ENCODE data around the gene KCNQ1. TPM values are rescaled to one million over a fixed set of nuclear protein-coding genes. Genes with fewer than 3 reads are reported as not detected.

The KCNQ1 gene
- total RNA-seq, 2 experiments from 2014 or later = 20.4 to 26.0 TPM

DNA sequence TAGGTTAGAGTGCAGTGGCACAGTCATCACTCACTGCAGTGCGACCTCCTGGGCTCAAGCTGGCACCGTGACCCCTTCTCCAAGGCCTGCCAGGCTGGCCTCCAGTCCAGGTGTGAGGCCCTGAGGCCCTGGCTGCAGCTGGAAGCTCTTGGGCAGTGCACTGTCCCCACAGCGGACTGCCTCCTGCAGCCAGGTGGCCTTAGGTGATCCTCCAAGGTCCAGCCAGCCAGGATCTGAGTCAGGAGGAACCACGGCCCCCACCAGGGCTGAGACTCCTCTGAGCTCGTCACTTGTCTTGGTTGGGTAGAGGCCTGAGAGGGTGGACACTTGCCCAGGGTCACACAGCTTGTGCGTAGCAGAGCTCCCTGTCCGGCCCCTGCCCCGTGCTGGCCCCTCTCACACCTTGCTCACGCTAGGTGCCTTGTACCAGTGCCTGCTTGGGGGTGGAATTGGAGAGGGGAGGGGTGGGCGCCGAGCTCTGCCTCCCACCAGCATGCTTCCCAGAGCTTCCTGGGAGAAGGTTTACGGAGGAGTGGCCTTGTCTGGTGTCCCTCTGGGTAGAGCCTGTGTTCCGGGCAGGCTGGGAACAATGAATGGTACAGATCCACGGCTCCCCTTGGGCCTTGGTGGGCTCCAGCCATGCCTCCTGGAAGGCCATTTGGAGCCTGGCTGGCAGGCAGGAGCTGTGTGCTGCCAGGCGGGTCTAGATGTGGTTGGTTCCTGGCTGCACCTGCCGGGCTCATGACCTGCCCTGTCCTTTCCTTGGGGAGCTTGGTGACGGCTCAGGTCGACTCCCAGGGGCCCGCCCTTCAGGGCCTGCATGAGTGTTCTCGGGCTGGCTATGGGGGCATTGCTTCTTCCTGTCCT, 20.6 kb downstream of the KCNQ1 start:
- DNase-seq (no peak), ATAC-seq (no peak)
- ChIA-PET POLR2A (interaction anchor here (0.7 kb wide), 1 partner anchor 222 kb away, joined by 4 read pairs; no protein-coding TSS in a partner anchor), CTCF (interaction anchor here (0.8 to 1.7 kb wide), 4 partner anchors 43 to 422 kb away, joined by 3 to 6 read pairs (median 4); no protein-coding TSS in a partner anchor)
- Mint-ChIP-seq H3K27me3 (ENCODE audit: low read depth) (peaks cover 6% of the 10 kb centered on the region), H3K4me3 (no peak overlapping the region), H3K36me3 (ENCODE audit: low read depth) (peaks cover 2% of the 10 kb centered on the region), H3K4me1 (ENCODE audit: low read depth) (peaks cover 64% of the 10 kb centered on the region), H3K9me3 (ENCODE audit: insufficient read depth) (no peaks in the 10 kb centered on the region), H3K27ac (no peak overlapping the region)

DNA sequence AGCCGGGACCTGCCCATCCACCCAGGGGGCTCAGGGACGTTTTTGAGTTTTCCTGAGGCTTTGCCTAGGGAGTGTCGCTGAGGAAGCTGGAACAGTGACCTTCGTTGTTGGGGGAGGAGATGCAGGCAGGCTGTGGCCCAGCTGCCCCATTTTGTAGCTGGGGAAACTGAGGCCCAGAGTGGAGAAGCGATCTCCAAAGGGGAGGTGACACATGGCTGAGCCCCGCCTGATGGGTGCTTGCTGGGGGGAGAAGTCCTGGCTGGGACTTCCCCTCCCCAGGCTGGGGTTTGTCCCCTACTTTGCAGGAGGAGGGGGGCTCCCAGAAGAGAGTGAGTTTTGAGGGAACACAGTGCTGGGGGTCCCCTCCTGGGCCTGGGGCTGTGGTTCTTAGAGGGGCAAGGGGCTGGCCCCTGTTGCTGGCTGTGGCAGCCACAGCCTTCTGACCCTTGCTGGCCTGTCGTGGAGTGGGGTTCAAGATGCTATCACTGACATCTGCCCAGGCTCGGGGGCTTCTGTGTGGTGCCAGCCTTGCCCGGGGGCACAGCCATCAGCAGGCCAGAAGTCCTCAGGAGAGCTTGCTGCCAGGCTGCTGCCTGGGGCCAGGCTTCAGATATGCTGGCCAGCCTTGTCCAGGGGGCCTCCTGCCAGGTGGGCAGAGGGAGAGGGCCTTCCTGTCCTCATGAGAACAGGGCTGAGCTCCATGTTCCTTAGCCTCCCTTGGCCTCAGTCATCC, 21.4 kb downstream of the KCNQ1 start:
- no peak for DNase-seq
- Mint-ChIP-seq H3K27ac (peak overlapping the region; percentile 66), H3K4me1 (ENCODE audit: low read depth) (peaks cover 57% of the 10 kb centered on the region), H3K27me3 (ENCODE audit: low read depth) (peaks cover 6% of the 10 kb centered on the region), H3K4me3 (peak overlapping the region; percentile 50), H3K36me3 (ENCODE audit: low read depth) (peaks cover 2% of the 10 kb centered on the region), H3K9me3 (ENCODE audit: insufficient read depth) (no peaks in the 10 kb centered on the region)
- ChIA-PET POLR2A (interaction anchor here (0.6 kb wide), 1 partner anchor 88 kb away, joined by 3 read pairs; no protein-coding TSS in a partner anchor), CTCF (interaction anchor here (0.8 to 1.7 kb wide), 4 partner anchors 44 to 422 kb away, joined by 3 to 6 read pairs (median 4); partner anchors contain the start of gene TSSC4)
- ATAC-seq = no peak

DNA sequence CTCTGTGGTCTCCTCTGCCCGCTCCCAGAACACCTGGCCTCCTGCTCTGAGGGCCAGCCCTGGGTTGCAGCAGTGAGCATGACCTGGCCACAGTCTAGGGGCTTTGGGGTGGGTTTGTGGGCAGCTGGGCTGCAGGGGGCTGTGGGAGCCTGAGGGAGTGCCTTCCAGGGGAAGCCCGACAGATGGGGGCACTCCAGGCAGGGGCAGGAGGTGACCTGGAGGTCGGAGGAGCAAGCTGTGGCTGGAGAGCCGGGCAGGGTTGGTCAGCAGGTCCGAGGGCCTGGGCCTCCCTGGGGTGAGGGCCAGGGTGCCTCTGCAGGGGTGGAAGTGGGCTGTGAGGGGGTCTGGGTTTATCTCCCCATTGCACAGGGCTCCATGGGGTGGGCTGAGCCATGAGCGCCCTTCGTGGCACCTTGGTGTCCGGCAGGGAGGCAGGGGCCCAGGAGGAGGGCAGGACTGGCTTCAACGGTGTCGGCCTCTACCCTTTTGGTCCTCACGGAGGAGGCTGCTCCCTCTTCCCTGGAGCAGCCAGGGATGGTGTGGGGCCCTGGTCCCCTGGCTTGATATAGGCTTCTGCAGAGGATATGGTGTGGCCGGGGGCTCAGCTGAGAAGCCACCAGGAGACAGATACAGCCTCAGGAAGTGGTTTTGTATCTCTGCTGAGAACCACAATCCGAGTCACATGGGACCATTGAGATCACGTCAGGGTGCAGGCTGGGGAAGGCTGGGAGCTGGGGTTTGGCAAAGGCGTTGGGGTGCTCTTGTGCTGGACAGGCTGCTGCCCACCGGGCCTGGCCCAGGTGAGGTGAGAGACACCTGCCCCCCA, 22.3 kb downstream of the KCNQ1 start:
- H3K4me3 Mint-ChIP-seq = peak overlapping the region; percentile 50
- ATAC-seq (peak; percentile 96), DNase-seq (peak; percentile 87)
- peaks cover 6% of the 10 kb centered on the region for H3K27me3 Mint-ChIP-seq (ENCODE audit: low read depth)
- peaks cover 2% of the 10 kb centered on the region for H3K36me3 Mint-ChIP-seq (ENCODE audit: low read depth)
- ChIA-PET CTCF (interaction anchor here (1.0 to 2.6 kb wide), 7 partner anchors 64 to 426 kb away, joined by 3 to 6 read pairs (median 4); partner anchors contain the start of gene TSSC4), POLR2A (no interaction called here)
- peak overlapping the region; percentile 66 for H3K27ac Mint-ChIP-seq
- no peaks in the 10 kb centered on the region for H3K9me3 Mint-ChIP-seq (ENCODE audit: insufficient read depth)
- peaks cover 57% of the 10 kb centered on the region for H3K4me1 Mint-ChIP-seq (ENCODE audit: low read depth)

DNA sequence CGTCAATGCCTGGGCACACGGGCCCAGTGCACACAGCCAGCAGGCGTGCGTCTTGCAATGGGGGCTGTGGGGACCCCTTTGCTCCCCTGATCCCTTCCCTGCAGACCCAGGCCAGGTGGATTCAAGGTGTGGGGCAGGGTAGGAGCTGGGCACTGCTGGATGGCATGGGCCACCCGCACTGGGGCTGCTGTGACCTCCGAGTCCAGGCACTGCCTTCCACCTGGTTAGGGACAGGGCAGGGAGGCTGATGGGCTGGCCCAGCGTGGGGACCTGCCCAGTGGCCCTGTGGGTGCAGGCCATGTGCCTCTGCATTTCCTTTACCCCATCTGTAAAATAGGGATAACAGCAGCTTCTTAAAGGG, 22.9 kb downstream of the KCNQ1 start:
- Mint-ChIP-seq H3K27ac (peak overlapping the region; percentile 66), H3K4me3 (peak overlapping the region; percentile 50)
- CTCF ChIA-PET = interaction anchor here (1.0 to 2.6 kb wide), 8 partner anchors 64 to 425 kb away, joined by 3 to 6 read pairs (median 4); partner anchors contain the start of gene TSSC4

DNA sequence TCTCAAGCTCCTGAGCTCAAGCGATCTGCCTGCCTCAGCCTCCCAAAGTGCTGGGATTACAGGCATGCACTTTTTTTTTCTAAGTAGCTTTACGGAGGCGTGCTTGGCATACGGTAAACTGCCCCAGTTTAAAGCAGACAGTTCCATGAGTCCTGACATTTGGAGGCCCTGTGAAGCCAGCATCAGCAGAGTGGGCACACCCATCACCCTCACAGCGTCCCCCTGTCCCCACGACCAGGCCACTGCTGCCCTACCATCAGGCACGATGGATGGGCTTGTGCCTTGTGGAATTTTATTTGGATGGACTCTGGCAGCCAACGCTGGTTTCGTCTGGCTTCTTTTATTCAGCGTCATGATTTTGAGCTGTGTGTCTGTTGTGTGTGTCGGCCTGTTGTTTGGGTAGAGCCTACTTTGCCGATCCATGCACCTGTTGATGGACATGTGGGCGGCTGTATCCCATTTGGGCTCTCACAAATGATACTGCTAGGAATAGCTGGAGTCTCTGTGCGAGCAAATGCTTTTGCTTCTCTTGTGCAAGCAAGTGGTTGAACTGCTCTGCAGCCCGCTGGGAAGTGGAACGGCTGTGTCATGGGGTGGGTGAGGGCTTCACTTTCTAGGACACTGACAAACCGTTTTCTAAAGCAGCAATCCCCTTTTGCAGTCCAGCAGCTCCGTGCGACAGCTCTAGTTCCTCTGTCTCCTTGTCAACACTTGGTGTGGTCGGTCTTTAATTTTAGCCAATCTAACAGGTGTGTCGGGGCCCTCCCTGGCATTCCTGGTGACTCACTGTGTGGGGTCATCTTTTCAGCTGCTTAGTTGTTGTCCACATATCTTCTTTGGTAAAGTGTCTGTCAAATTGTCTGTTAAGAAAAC, 23.8 kb downstream of the KCNQ1 start:
- DNase-seq (peak; percentile 7), ATAC-seq (no peak)
- ChIA-PET POLR2A (no interaction called here), CTCF (interaction anchor here (1.1 to 2.6 kb wide), 6 partner anchors 47 to 424 kb away, joined by 3 to 6 read pairs (median 4); no protein-coding TSS in a partner anchor)
- peaks cover 2% of the 10 kb centered on the region for H3K36me3 Mint-ChIP-seq (ENCODE audit: low read depth)
- no peak overlapping the region for H3K4me3 Mint-ChIP-seq
- peak overlapping the region; percentile 20 for H3K27ac Mint-ChIP-seq
- no peaks in the 10 kb centered on the region for H3K9me3 Mint-ChIP-seq (ENCODE audit: insufficient read depth)
- H3K27me3 Mint-ChIP-seq (ENCODE audit: low read depth) = peaks cover 6% of the 10 kb centered on the region
- H3K4me1 Mint-ChIP-seq (ENCODE audit: low read depth) = peaks cover 51% of the 10 kb centered on the region

More for the DNA sequence above, 22.9 kb downstream of the KCNQ1 start:
- POLR2A ChIA-PET = no interaction called here
- Mint-ChIP-seq H3K9me3 (ENCODE audit: insufficient read depth) (no peaks in the 10 kb centered on the region), H3K36me3 (ENCODE audit: low read depth) (peaks cover 2% of the 10 kb centered on the region), H3K4me1 (ENCODE audit: low read depth) (peaks cover 58% of the 10 kb centered on the region), H3K27me3 (ENCODE audit: low read depth) (peaks cover 6% of the 10 kb centered on the region)
- ATAC-seq (peak; percentile 5), DNase-seq (peak; percentile 21)

DNA sequence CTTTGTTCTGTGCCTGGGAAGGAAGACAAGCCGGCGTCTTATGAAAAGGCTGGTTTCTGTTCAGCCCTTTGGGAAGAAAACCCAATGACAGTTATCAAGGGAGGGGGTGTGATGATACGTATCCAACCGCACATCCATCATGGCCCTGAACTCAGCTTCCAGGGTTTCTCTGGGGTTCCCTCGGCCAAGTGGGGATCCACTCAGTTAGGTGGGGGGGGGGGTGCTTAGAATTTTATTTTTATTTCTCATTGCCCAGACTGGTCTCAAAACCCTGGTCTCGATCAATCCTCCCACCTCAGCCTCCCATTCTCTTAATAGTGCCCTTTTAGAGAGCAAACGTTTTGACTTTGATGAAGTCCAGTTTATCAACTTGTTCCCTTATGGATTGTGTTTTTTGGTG, 25.7 kb downstream of the KCNQ1 start:
- ChIA-PET CTCF (no interaction called here), POLR2A (interaction anchor here (0.5 kb wide), 1 partner anchor 988 kb away, joined by 3 read pairs; no protein-coding TSS in a partner anchor)
- DNase-seq (no peak), ATAC-seq (no peak)
- Mint-ChIP-seq H3K27me3 (ENCODE audit: low read depth) (peaks cover 6% of the 10 kb centered on the region), H3K27ac (no peak overlapping the region), H3K36me3 (ENCODE audit: low read depth) (peaks cover 3% of the 10 kb centered on the region), H3K9me3 (ENCODE audit: insufficient read depth) (no peaks in the 10 kb centered on the region), H3K4me1 (ENCODE audit: low read depth) (peaks cover 51% of the 10 kb centered on the region), H3K4me3 (no peak overlapping the region)

DNA sequence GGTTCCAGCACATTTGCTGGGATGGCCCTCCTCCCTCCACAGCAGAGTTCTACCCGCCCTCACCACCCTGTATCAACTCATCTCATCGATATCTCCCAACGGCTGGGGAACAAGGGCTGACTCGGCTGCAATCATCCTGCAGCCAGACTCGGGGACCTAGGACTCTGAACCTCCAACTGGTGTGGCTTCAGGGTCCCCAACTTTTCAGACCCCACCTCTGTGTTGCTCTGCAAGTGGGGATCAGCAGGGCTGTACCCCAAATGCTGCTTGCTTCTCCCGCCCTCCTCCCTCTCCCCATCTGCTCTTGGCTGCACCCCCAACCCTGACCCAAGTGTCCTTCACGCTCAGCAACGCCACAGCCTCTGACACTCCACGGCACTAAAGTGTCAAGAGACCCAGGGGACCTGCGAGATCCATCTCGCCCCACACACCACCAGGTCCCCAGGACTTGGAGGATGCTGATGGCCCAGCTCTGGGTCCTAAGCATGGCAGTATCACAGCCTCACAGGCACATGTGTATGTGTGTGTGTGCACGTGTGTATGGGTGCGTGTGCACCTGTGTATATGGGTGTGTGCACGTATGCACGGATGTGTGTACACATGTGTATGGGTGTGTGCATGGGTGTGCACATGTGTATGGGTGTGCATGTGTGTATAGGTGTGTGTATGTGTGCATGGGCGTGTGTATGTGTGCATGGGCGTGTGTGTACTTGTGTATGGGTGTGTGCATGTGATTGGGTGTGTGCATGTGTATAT, 26.4 kb downstream of the KCNQ1 start:
- no peak overlapping the region for H3K27ac Mint-ChIP-seq
- POLR2A ChIA-PET = interaction anchor here (0.5 kb wide), 1 partner anchor 987 kb away, joined by 3 read pairs; no protein-coding TSS in a partner anchor

DNA sequence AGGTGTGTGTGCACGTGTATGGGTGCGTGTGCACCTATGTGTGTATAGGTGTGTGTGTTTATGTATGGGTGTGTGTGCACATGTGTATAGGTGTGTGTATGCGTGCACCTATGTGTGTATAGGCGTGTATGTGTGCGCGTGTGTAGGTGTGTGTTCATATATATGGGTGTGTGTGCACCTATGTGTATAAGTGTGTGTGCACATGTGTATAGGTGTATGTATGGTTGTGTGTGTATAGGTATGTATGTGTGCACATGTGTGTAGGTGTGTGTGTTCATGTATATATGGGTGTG, 26.9 kb downstream of the KCNQ1 start:
- ChIA-PET CTCF (no interaction called here), POLR2A (no interaction called here)
- DNase-seq = no peak
- Mint-ChIP-seq H3K36me3 (ENCODE audit: low read depth) (peaks cover 8% of the 10 kb centered on the region), H3K27me3 (ENCODE audit: low read depth) (peaks cover 6% of the 10 kb centered on the region), H3K4me3 (no peak overlapping the region), H3K9me3 (ENCODE audit: insufficient read depth) (peaks cover under 1% of the 10 kb centered on the region), H3K4me1 (ENCODE audit: low read depth) (peaks cover 39% of the 10 kb centered on the region), H3K27ac (no peak overlapping the region)
- ATAC-seq = no peak

More for the DNA sequence above, 26.4 kb downstream of the KCNQ1 start:
- Mint-ChIP-seq H3K36me3 (ENCODE audit: low read depth) (peaks cover 6% of the 10 kb centered on the region), H3K4me3 (no peak overlapping the region), H3K4me1 (ENCODE audit: low read depth) (peaks cover 44% of the 10 kb centered on the region), H3K9me3 (ENCODE audit: insufficient read depth) (no peaks in the 10 kb centered on the region), H3K27me3 (ENCODE audit: low read depth) (peaks cover 6% of the 10 kb centered on the region)
- ATAC-seq (no peak), DNase-seq (no peak)
- CTCF ChIA-PET = no interaction called here

DNA sequence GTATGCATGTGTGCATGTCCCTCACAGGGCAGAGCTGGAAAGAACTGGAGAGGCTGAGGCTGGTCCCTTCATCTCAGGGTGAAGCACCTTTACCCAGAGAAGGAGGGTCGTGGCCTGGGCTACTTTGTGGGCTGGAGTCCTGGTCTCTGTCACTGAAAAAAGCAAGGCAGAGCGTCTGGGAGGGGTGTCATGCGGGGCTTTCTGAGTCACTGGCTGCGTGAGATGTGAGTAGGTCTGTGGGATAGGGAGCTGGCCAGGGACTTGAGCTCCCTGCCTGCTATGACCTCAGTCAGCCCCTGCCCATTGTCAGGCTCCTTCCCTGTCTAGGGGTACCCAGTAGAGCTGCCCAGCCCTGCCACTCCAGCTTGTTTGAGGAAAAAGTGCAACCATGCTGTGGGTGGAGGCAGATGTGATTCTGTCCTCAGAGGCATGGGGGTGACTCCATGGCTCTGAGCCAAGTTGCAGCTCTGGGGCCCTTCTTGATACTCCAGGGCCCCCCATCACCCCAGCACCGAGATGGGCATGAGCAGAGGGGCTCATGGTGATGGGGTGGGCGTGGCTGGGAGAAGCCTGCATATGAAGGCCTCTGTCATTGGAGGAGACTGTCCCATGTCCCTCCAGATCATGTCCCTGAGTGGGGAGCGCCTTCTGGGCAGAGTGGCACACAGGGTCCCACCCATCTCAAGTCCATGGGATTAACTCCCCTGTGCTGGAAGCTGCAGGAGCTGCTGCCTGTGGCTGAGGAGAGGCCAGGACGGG, 27.8 kb downstream of the KCNQ1 start:
- ATAC-seq (no peak), DNase-seq (no peak)
- peaks cover 14% of the 10 kb centered on the region for H3K36me3 Mint-ChIP-seq (ENCODE audit: low read depth)
- no peak overlapping the region for H3K4me3 Mint-ChIP-seq
- H3K4me1 Mint-ChIP-seq (ENCODE audit: low read depth) = peaks cover 30% of the 10 kb centered on the region
- ChIA-PET CTCF (no interaction called here), POLR2A (no interaction called here)
- no peak overlapping the region for H3K27ac Mint-ChIP-seq
- peaks cover 6% of the 10 kb centered on the region for H3K27me3 Mint-ChIP-seq (ENCODE audit: low read depth)
- peaks cover 5% of the 10 kb centered on the region for H3K9me3 Mint-ChIP-seq (ENCODE audit: insufficient read depth)
